ENCODE data around the gene SRRT. TPM values are rescaled to one million over a fixed set of nuclear protein-coding genes. Genes with fewer than 3 reads are reported as not detected.

Gene SRRT
- total RNA-seq, 1 donor from 2014 or later, result 302 TPM

DNA sequence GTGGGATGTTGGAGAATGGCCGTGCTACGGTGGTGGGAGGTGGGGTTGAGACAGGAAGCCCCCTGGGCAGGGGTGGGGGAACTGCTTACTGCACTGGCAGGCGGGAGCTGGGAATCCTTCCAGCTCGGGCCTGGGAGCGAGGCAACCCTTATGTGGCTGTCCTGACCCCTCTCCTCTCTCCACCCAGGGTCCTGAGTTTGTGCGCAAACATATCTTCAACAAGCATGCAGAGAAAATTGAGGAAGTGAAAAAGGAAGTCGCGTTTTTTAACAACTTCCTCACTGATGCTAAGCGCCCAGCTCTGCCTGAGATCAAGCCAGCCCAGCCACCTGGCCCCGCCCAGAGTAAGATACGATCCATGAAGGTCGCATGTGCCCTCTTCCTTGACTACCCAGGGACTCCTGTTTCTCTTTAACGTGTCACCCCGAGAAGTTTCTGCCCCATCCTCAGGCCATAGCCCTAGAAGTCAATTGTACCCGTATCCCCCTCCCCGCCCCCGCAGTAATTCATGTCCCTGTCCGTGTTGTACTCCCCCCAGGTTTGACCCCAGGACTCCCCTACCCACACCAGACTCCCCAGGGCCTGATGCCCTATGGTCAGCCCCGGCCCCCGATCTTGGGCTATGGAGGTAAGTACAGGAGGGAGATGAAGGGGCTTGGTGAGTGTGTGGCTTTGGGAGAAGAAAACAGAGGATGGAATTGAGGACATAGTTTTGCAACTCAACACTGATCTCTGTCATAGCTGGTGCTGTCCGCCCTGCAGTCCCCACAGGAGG lies 12.8 kb downstream of the SRRT start:
- no peak overlapping the region for H3K27ac Mint-ChIP-seq

DNA sequence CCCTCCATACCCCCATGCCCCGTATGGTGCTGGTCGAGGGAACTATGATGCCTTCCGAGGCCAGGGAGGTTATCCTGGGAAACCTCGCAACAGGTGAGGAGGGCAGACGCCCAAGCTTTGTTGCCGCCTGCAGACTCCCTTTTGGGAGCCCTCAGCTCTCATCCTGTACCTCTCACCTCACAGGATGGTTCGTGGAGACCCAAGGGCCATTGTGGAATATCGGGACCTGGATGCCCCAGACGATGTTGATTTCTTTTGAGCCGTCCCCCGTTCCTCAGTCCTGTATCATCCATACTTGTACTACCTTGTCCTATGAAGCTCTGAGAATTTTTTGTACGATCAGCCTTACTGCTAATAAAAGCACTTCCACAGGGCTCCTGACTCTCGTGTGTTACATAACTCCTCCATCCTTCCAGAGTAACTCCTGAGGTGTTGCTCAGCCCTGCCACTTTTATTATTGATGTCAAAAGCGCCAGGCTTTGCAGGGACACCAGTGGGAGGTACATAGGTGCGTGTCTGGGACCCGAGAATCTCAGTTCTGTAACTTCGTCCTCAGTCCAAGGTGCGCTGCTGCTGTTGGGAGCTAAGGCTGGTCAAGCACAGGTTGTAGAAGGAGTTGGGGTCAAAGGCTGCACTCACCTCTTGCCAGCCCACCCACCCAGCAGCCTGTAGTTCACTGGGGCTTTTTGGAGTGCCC lies 13.5 kb downstream of the SRRT start:
- H3K36me3 Mint-ChIP-seq (ENCODE audit: insufficient read depth), result peaks cover 32% of the 10 kb centered on the region
- no peaks in the 10 kb centered on the region for H3K9me3 Mint-ChIP-seq (ENCODE audit: low read depth)
- H3K27me3 Mint-ChIP-seq, result no peaks in the 10 kb centered on the region
- peak overlapping the region; percentile 68 for H3K4me3 Mint-ChIP-seq (ENCODE audit: low read depth)
- TF ChIP-seq, protein P1, sequence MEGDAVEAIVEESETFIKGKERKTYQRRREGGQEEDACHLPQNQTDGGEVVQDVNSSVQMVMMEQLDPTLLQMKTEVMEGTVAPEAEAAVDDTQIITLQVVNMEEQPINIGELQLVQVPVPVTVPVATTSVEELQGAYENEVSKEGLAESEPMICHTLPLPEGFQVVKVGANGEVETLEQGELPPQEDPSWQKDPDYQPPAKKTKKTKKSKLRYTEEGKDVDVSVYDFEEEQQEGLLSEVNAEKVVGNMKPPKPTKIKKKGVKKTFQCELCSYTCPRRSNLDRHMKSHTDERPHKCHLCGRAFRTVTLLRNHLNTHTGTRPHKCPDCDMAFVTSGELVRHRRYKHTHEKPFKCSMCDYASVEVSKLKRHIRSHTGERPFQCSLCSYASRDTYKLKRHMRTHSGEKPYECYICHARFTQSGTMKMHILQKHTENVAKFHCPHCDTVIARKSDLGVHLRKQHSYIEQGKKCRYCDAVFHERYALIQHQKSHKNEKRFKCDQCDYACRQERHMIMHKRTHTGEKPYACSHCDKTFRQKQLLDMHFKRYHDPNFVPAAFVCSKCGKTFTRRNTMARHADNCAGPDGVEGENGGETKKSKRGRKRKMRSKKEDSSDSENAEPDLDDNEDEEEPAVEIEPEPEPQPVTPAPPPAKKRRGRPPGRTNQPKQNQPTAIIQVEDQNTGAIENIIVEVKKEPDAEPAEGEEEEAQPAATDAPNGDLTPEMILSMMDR (IDR thresholded peaks at IDR 0.05; ENCODE audit: unreplicated experiment), result no peak
- DNase-seq (ENCODE audit: low spot score, unreplicated experiment), result no peak
- peaks cover 22% of the 10 kb centered on the region for H3K4me1 Mint-ChIP-seq (ENCODE audit: low read depth)
- H3K27ac Mint-ChIP-seq, result peak overlapping the region; percentile 73

More for the DNA sequence above, 12.8 kb downstream of the SRRT start:
- peaks cover 35% of the 10 kb centered on the region for H3K36me3 Mint-ChIP-seq (ENCODE audit: insufficient read depth)
- H3K4me3 Mint-ChIP-seq (ENCODE audit: low read depth), result no peak overlapping the region
- H3K27me3 Mint-ChIP-seq, result no peaks in the 10 kb centered on the region
- no peak for DNase-seq (ENCODE audit: low spot score, unreplicated experiment)
- H3K4me1 Mint-ChIP-seq (ENCODE audit: low read depth), result peaks cover 22% of the 10 kb centered on the region
- H3K9me3 Mint-ChIP-seq (ENCODE audit: low read depth), result no peaks in the 10 kb centered on the region
- TF ChIP-seq, protein P1 (IDR thresholded peaks at IDR 0.05; ENCODE audit: unreplicated experiment), result no peak

DNA sequence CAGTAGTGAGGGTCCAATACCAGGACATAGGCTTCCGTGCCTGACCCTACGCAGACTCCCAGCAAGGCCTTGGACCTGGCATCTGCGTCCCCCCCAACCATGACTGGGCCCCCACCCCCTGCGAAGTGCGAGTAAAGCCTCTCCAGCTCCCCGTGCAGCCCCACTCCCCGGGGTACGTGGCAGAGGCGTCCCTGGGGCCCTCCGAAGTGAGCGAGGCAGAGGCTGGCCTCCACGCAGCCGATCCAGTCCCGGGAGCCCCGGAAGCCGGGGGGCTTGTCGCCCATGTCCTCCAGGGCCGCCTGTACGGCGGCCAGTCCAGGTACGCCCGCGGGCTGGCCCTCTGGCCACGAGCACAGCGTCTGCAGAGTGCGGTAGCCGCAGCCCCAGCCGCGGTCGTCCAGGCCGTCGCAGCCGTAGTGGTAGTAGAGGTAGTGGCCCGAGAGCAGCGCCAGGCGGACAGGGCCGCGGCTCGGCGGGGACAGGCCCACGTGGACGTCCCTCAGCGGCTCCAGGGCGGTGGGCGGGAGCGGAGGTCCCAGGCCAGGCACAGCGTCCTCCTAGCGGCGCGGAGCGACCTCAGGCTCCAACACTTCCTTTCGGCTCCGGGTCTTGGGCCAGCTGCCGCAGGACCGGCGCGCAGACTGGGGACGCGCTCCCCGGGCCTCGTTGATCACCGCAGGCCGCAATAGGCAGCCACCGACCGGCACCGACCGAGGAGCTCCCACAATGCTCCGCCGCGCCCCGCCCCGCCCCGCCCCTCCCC lies 14.3 kb downstream of the SRRT start, which contains the start of gene UFSP1:
TSS of gene UFSP1 (minus strand) at position 728 of the 763 bp plus-strand sequence. CDS start at position 284, 444 bp downstream.
- Mint-ChIP-seq H3K4me3 (ENCODE audit: low read depth) (peak within 1 kb of the TSS; percentile 80), H3K4me1 (ENCODE audit: low read depth) (peaks cover 24% of the 10 kb centered on the region), H3K27me3 (no peaks in the 10 kb centered on the region), H3K9me3 (ENCODE audit: low read depth) (no peaks in the 10 kb centered on the region), H3K36me3 (ENCODE audit: insufficient read depth) (peaks cover 28% of the 10 kb centered on the region), H3K27ac (peak within 1 kb of the TSS; percentile 99)
- peak; percentile 56 for DNase-seq (ENCODE audit: low spot score, unreplicated experiment)
- TF ChIP-seq, protein P1 (IDR thresholded peaks at IDR 0.05; ENCODE audit: unreplicated experiment), result peak; percentile 20

DNA sequence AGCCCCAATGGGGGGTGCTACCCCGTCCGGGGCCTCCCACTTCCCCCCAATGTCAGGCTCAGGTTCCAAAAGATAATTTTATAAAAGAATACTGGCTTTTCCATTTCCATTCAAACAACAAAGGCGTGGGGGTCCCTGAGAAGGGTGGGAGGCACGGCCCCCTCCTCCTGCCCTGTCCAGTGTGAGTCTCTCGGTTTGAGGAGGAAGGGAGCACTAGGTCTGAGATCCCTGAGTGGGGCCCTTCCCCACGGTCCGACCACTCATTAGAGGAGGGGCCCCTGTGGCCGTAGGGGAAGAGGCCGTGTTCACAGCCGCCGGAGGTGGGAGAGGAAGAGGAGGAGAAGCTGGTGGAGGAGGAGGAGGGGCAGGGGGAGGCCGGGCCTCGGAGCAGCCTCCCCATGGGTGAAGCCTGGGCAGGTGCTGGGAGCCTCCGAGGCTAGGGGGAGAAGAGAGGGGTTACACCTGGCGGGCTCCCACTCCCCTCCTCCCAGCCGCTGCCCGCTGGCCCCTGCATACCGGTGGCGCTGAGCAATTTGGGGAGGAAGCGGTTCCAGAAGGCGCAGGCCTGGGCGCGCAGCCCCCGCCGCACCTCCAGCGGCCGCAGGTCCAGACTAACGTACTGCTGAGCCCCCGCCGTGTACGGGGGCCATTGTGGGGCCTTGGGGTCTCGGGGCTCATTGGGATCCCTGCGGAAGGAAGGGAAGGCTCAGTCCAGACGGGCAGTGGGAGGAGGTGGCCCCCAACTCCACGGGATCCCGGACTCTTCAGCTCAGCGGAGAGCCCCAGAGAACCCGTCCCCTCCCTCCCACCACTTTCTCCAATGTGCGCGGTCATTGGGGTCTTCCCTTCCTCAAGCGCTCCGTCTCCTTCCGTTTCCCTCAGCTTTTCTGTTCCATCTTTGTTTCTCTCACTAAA lies 16.0 kb downstream of the SRRT start:
- Mint-ChIP-seq H3K9me3 (ENCODE audit: low read depth) (no peaks in the 10 kb centered on the region), H3K4me3 (ENCODE audit: low read depth) (peak overlapping the region; percentile 80), H3K4me1 (ENCODE audit: low read depth) (peaks cover 26% of the 10 kb centered on the region), H3K36me3 (ENCODE audit: insufficient read depth) (peaks cover 17% of the 10 kb centered on the region), H3K27ac (peak overlapping the region; percentile 99), H3K27me3 (peaks cover 2% of the 10 kb centered on the region)
- TF ChIP-seq, protein P1 (IDR thresholded peaks at IDR 0.05; ENCODE audit: unreplicated experiment), result no peak
- no peak for DNase-seq (ENCODE audit: low spot score, unreplicated experiment)

All from progenitor cell of endocrine pancreas (in vitro differentiated cells).